HG03460 (cell line): ENCODE data around the gene RAB17.

Experiments used
- ATAC-seq: cut with Tn5 transposase; IDR thresholded peaks from one replicate; pipeline ENCODE4 v1.9.1; 2021; ENCODE audit not compliant: unreplicated experiment

RAB17 gene

DNA sequence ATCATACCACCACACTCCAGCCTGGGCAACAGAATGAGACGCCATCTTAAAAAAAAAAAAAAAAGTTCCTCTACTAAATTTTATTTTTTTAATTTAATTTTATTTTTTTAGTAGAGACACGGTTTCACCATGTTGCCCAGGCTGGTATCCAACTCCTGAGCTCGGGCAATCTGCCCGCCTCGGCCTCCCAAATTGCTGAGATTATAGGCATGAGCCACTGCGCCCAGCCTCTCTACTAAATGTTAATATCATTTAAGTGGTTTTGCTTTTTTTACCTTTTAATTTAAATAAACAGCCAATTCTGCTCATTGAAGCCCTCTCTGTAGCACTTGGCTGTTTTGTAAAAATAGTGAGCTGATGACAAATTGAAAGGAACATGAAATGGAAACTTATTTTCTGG lies 9.2 kb downstream of the RAB17 start:
- ATAC-seq = no peak

GRCh38 chr2:237577956-237578870 lies 12.3 kb downstream of the RAB17 start:
- ATAC-seq = no peak

DNA sequence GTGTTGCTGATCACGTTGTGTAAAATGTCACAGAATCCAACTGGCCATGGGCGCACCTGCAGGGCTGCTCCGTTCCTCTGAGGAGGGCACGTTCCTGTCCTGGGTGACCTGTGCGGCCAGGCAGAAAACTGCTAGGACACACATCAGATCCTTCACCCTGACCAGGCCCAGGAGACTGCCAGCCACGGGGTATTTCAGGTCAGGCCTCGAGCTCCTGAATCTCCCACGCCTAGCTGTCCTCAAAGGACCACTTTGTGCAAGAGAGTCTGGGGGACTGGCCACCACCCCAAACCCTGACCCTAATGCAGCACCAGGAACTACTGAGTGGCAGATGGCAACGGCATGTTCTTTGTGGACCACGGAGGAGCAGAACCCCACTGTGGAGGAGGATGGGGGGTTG lies 13.1 kb downstream of the RAB17 start:
- no peak for ATAC-seq

DNA sequence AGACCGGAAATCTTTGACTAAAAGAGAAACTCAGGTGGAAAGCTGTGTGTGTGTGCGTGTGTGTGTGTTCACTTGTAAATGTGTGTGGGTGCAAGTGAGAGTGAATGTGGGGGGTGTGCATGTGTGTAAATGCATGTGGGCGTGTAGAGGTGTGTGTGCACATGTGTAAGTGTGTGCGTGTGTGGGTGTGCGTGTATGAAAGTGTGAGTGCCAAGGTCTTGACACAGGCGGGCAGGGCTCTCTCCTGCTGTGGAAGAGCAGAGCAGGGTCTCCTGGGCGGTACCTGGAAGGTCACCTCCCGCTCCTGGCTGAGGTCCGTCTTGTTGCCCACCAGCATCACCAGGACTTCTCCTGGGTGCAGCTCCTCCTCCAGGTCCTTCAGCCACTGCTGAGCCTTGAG lies 13.6 kb downstream of the RAB17 start:
- no peak for ATAC-seq

- no peak for ATAC-seq
Observed at GRCh38 chr2:237575869-237576862, 14.4 kb downstream of the RAB17 start.

DNA sequence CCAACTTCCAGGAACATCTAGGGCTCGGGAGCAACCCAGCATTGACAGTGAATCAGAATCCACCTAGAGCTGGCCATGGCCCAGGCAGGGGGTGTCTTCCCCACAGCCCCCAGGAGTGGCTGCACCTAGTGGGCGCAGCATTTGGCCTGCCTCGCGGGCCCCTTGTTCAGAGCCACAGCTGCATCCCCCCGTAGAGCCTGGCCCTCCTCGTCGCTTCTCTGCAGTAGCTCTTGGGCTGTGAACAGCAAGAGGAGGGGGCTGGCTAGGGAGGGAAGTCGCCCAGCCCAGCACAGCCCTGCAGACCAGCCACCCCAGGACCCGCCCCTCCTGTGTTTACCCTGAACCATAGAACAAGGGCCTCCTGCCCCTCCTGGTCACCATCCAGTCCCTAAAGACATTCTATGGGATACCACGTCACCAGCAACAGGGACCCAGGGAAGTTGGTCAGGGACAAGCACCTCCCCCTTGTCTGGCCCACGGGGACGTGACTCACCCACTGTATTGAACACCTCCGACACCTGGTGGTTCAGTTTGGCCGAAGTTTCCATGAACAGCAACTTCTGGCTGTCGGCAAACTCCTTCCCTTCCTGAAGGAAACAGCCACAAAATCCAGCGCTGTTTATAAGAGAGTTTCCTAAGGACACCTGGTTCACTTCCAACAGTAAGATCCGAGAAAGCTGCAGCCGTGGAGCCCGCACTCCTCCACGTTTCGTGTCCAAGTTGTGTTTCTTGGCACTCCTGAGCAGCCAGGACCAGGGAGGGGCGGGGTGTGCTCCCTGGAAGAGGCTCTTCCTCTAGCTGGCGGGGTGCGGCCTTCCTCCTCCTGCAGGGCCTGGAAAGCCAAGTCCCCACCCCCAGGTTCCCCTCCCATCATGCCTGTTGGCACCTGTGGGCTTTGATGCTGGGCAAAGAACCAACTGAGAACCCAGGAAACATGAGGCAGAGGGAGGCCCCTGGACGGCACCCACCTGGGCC lies 15.4 kb downstream of the RAB17 start:
- ATAC-seq = no peak

DNA sequence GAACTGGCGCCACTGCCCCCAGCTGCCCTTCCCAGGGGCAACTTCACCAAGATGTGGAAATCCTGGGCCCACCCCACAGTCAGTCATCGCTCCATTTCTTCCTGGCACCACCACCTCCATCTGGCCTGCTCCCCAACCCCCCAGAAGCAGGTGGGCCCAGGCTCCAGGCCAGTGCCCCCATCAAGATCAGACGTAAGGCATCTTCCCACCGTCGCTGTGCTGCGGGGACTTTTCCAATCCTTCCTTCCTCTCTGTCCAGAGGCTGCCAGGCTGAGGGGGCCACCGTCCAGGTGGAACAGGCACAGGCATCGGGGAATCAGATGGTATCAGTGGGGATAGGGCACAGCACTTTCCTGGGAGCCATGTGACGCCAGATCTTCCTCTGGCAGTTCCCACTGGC lies 16.1 kb downstream of the RAB17 start:
- no peak for ATAC-seq

GRCh38 chr2:237573721-237574415 lies 16.7 kb downstream of the RAB17 start:
- no peak for ATAC-seq

DNA sequence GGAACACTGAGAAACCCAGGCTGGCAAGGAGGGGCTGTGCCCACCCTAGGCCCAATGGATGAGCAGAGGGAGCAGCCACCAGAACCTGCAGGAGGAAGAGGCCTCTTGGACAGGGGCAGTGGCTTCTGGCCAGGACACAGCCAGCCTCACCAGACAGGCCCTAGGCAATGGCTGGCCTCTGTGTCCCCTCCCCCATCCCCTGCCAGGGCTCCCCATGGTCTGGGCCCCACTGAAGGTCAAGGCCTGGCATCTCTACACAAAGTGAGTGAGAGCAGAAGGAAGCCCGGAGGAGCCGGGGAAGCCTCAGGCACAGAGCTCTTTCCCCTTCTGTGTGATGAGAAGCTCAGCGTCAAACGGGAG lies 17.8 kb downstream of the RAB17 start:
- no peak for ATAC-seq

DNA sequence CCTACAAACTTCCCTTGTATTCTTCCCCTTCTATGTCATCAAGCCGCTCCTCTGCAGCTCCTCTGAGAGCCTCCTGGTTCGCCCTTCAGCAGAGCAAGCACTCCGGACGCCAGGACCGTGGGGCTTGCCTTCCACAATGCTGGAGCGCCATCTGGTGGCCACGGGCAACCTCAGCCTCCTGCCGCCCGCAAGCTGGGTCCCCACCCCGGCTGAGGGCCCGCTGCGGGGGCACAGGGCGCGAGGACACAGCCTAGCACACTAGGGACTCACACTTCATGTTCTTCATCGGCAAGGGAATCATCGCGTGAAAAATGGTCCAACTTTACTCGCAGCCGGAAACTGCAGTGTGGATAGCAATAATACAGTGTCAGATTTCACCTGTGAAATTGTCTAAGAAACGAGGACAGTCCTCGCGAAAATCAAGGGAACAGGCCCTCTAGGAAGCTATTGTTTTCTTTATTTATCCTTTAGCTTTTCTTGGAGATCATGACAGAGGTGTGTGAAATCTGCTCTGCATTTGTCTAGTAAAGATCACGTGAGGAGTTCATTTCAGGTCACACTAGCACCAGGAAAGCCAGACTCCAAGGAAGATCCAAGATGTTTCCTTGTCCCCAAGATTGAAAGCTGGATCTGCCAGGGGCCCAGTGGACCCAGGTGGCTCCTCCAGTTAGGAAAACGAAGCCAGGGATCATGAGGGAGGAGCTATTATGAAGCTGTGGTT lies 18.4 kb downstream of the RAB17 start:
- peak; percentile 86 for ATAC-seq

- ATAC-seq = peak; percentile 11
Observed at GRCh38 chr2:237571551-237571950, 19.0 kb downstream of the RAB17 start.

DNA sequence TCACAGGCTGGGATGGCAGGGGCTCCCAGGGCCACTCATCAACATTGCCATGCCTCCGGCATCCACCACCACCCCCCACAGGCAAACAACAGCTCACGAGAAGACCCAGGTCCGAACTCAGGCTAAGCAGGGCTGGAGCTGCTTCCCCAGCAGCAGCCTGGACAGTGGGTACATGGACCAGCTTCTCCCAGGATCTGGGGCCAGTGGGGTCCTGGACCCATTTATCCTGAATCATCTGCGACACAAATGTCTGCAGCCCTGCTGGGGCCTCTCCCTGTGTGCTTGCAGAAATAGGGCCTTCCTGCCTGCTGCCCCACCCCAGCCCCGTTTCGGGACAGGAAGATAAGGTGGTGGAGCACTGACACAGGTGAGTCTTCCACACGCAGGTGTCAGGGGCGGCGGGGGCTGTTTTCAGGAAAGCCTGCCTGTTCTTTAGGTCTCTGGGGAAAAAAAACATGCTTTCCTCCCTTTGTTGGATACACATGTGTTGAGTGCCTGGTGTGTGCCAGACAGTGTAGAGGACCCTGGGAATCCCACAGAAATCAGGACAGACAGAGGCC lies 19.7 kb downstream of the RAB17 start:
- no peak for ATAC-seq

DNA sequence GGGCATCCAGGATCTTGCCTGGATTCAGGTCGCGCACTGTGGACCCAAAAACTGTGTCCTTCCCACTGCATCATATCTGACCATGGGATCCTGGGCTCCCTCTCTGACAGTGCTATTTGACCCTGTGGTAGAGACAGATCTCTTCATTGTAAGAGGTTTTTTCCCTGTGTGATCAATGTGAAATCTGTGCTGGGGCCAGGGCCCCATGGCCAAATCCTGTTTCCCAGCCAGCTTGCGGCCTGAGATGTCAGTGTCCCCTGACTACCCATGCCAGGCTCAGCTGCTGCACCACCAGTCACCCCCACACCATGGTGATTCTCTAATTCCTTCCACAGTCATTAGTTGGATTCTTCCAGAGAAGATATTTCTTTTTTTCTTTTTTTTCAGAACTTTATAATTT lies 20.6 kb downstream of the RAB17 start:
- ATAC-seq = no peak

- no peak for ATAC-seq
Observed at GRCh38 chr2:237569041-237569440, 21.5 kb downstream of the RAB17 start.

- ATAC-seq = no peak
Observed at GRCh38 chr2:237568121-237568660, 22.3 kb downstream of the RAB17 start.

DNA sequence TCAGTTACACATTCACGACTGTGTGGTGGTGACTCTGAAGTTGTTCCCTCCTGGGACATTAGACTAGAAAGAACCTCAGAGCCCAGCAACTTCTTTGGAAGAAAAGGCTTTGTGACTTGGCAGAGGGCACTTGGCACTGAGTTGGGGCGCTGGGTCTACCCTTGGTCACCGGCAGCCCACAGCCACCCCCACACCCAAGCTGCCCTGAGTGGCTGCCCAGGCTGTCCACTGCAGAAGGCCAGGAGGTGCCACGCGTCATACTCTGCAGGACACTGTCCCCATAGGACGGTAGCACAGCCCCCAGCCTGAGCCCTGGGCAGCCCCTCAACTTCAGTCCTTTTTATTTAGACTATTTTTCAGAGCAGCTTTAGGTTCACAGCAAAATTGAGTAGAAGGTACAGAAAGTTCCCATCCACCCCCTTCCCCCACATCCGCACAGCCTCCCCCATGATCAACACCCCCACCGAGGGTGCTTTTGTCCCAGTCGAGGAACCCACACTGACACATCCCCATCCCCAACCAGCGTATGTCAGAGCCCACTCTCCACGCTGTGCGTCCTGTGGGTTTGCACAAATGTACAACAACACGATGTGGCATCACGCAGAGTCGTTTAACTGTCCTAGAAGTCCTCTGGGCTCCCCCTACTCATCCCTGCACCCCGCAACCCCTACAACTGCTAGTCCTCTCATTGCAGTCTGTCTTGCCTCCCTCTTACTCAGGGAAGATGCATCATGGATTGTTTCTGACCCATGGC lies 23.1 kb downstream of the RAB17 start:
- no peak for ATAC-seq

DNA sequence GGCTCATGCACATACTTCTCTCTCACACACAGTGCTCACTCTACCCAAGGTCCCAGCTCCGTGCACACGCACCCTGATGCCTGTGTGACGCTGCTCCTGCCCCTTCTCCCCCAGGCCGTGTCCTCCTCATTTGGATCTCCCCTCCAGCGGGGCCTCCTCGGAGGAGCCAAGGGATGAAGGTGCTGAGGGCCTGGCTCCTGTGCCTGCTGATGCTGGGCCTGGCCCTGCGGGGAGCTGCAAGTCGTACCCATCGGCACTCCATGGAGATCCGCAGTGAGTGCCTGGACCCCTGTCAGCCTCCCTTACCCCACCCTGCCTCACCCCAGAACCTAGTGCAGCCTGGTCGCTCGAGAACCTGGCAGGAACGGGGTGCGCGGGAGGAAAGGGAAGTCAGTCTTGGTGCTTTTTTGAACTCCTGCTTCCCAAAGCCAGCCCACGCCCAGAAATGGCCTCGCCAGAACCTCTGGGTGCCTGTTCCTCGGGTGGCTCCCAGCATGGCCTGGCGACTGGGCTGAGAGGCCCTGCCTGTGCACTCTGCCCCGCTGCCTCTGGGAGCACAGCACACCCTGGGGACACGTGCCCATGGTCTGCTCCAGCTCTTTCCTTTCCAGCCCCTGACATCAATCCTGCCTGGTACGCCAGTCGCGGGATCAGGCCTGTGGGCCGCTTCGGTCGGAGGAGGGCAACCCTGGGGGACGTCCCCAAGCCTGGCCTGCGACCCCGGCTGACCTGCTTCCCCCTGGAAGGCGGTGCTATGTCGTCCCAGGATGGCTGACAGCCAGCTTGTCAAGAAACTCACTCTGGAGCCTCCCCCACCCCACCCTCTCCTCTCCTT lies 23.9 kb downstream of the RAB17 start, which contains the start of gene PRLH:
PRLH (plus strand) TSS at position 174 of the 835 bp plus-strand sequence; CDS start at position 174, 0 bp downstream.
- no peak for ATAC-seq
